K562 (cell line): ENCODE data around the gene TBXA2R. TPM values are rescaled to one million over a fixed set of nuclear protein-coding genes. Genes with fewer than 3 reads are reported as not detected.

Experiments used
- BCOR ChIP-seq: fragments of 450-650 bp; IDR thresholded peaks from 2 replicates; pipeline ENCODE4 v1.6.1; 2016
- DDX20 ChIP-seq: fragments of 450-650 bp; IDR thresholded peaks from 2 replicates; pipeline ENCODE4 v1.6.1; 2016; ENCODE audit warnings: missing genetic modification characterization, low read depth, mild to moderate bottlenecking, missing compliant biosample characterization, moderate library complexity
- DMBX1 ChIP-seq: fragments of 250-450 bp; sonication (Bioruptor Pico); IDR thresholded peaks from 2 replicates; pipeline ENCODE4 v1.8.0; 2022; ENCODE audit warnings: inconsistent platforms, mild to moderate bottlenecking, moderate library complexity, borderline replicate concordance
- ETS2 ChIP-seq: IDR thresholded peaks from 2 replicates; pipeline ENCODE4 v1.6.1; 2016; ENCODE audit warnings: borderline replicate concordance, missing genetic modification characterization, mild to moderate bottlenecking, moderate library complexity, missing compliant biosample characterization; ENCODE audit not compliant: poor library complexity, severe bottlenecking
- HDAC1 ChIP-seq, 2 experiments: fragments of 450-650 bp; IDR thresholded peaks; 2 replicates each; pipeline ENCODE4 v1.6.1; 2016 to 2017; ENCODE audit warnings: inconsistent platforms in 1 of 2, mild to moderate bottlenecking in 1 of 2, moderate library complexity in 1 of 2
- POLR2G ChIP-seq: fragments of 200-400 bp; formaldehyde crosslinking; IDR thresholded peaks from 2 replicates; pipeline ENCODE4 v1.6.1; 2017; ENCODE audit warnings: low read depth, mild to moderate bottlenecking, antibody characterized with exemption, low read length, moderate library complexity
- SRF ChIP-seq, 2 experiments: fragments of 250-450, 450-650 bp in 1 of 2; sonication (Bioruptor Pico) in 1 of 2; sonication (generic) in 1 of 2; formaldehyde crosslinking; IDR thresholded peaks; 2 replicates each; pipeline versions ENCODE4 v1.5.0 to v1.5.1; 2020 to 2022; ENCODE audit warnings: mild to moderate bottlenecking in 1 of 2, missing genetic modification reagents in 1 of 2
- TARDBP ChIP-seq: fragments of 450-650 bp; IDR thresholded peaks from 2 replicates; pipeline ENCODE4 v1.6.1; 2016
- ZBTB17 ChIP-seq: fragments of 450-650 bp; formaldehyde crosslinking; IDR thresholded peaks from 2 replicates; pipeline ENCODE4 v1.4.0; 2020; ENCODE audit warnings: mild to moderate bottlenecking
- polyA plus RNA-seq, 8 experiments: library from polyadenylated mRNA; depleted of rRNA in 4 of 8; stranded (reverse) in 5 of 8; unstranded in 3 of 8; fragments of >200 nt; fragmentation: Nextera tagmentation in 2 of 8; fragmentation: Illumina TruSeq in 1 of 8; extraction: Ambion mirVana in 2 of 8; extraction: Trizol in 1 of 8; gene quantifications; 2 replicates each; pipeline versions ENCODE4 v1.2.1 to v1.2.3, GENCODE V29; 2011 to 2014; ENCODE audit warnings: inconsistent platforms in 1 of 8, missing spikeins in 1 of 8
- total RNA-seq, 7 experiments: library from RNA; depleted of rRNA in 6 of 7; stranded (reverse); fragments of >200 nt in 6 of 7; fragmentation: Illumina TruSeq in 2 of 7; extraction: Trizol in 2 of 7; gene quantifications; 2 replicates each; pipeline versions ENCODE4 v1.2.1 to v1.2.3, GENCODE V29; 2011 to 2021; ENCODE audit warnings: low replicate concordance in 1 of 7
- TF ChIP-seq, protein P1 (sequence below): fragments of 450-650 bp; formaldehyde crosslinking; IDR thresholded peaks from 2 replicates; pipeline ENCODE4 v1.4.0; 2022; ENCODE audit warnings: missing genetic modification characterization

TBXA2R gene
- total and polyA plus RNA-seq, 9 of the 15 experiments (the other 6 are each of a cell fraction or from before 2014, with no cell fraction given), result 1.5 to 24.0 (median 2.8) TPM

DNA sequence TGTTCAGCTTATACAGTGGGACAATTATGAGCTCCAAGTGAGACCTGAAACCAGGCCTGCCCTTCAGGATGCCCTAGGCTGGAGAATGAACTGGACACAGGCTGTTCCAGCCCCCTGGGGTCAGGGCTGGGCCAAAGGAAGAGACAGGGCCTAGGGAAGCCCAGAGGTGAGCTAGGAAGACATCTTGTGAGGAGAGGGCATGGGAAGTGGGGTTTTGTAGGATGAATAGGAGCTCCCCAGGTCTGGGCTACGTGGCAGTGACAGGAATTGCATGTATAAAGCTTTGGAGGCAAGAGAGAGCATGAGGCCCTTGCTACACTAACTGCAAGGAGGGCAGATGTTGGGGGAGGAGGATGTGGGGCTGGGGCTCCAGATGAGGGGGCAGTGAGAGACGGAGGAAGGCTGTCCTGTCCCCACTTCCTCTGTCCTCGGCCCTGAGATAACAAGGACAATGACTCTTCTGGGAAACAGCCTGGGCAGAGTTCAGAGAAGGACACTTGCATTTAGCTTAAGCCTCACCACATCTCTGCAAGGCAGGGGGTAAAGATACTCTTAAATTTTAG lies 1.5 kb upstream of the TBXA2R start (continued):
- TF ChIP-seq ETS2 (tag) (no peak), DMBX1 (CRISPR knock-in tag) (peak; percentile 52; the same call in 1 of the 2 replicates), ZBTB17 (CRISPR knock-in tag) (no peak), SRF (CRISPR knock-in tag; IDR thresholded peaks at IDR 0.05) (peak in 1 of 2 experiments; percentile 16; a peak in 1 of 4 replicates), HDAC1 (IDR thresholded peaks at IDR 0.05) (no peak), DDX20 (no peak), POLR2G (no peak), BCOR (peak; percentile 70), TARDBP (no peak)
- TF ChIP-seq, protein P1, sequence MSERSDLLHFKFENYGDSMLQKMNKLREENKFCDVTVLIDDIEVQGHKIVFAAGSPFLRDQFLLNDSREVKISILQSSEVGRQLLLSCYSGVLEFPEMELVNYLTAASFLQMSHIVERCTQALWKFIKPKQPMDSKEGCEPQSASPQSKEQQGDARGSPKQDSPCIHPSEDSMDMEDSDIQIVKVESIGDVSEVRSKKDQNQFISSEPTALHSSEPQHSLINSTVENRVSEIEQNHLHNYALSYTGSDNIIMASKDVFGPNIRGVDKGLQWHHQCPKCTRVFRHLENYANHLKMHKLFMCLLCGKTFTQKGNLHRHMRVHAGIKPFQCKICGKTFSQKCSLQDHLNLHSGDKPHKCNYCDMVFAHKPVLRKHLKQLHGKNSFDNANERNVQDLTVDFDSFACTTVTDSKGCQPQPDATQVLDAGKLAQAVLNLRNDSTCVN, result peak; percentile 63; the same call in 1 of the 2 replicates
